Thyroid gland (tissue), 4 donors: ENCODE results near the gene RTN4R.
A peak's percentile ranks its signal among the peaks of the same experiment; 100 is the strongest.

Experiments
- CTCF ChIP-seq, 6 experiments: fragments of 200-600 bp in 3 of 6; fragments of 450-650 bp in 3 of 6; sonication (generic) in 3 of 6; IDR thresholded peaks; one replicate each; pipeline ENCODE4 v1.5.1; 2016 to 2019; ENCODE audit warnings: antibody characterized with exemption in 6 of 6, mild to moderate bottlenecking in 2 of 6, inconsistent platforms in 1 of 6, moderate library complexity in 1 of 6
- POLR2A ChIP-seq, 2 donors: fragments of 450-650 bp; IDR thresholded peaks; one replicate each; pipeline ENCODE4 v1.6.1; 2017; ENCODE audit warnings: antibody characterized with exemption in 2 of 2, mild to moderate bottlenecking in 2 of 2, moderate library complexity in 1 of 2

- TF ChIP-seq CTCF (IDR thresholded peaks at IDR 0.05) (peak in 1 of 6 experiments; percentile 6), POLR2A (IDR thresholded peaks at IDR 0.05) (peak in 1 of 2 donors; percentile 66)
These were observed 55.9 kb downstream of the RTN4R start for GRCh38 chr22:20211997-20212753.
